Measurements from ENCODE around the gene DENND2A.

GRCh38 chr7:140645166-140645900, 4.7 kb upstream of the DENND2A start:
- no peak for TF ChIP-seq YY1 (IDR thresholded peaks at IDR 0.05; ENCODE audit: insufficient read depth, insufficient read length)
- TF ChIP-seq ZNF274 (IDR thresholded peaks at IDR 0.05; ENCODE audit: low read depth, low read length), result no peak
- TF ChIP-seq SUZ12 (IDR thresholded peaks at IDR 0.05; ENCODE audit: extremely low read depth, insufficient read depth, insufficient read length), result no peak
